ENCODE measurements around the gene DVL1.

The DVL1 gene

DNA sequence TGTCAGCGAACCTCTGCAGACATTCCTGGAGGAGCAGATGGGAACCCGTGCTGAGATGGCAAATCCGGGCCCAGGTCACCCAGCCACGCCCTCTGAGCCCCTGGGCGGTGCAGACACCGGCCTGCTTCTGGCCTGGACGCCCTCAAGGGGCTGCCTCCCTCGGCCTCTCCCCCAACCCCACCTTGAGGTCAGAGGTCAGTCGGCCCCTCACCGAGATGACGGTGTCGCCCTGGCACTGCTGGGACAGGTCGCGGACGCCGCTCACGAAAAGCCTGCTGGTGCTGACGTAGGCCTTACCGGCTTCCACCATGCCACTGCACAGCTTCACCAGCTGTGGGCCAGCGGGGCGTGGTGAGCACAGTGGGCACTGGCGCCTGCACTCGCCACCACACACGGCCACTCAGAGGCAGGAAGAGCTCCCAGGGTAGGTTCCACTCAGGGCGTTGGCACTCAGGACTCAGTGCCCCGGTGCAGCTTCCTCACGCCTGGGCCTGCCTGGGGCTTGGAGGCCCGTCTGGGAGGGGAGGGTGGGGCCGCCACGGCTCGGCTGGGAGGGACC lies 46.2 kb downstream of the DVL1 start:
- DNase-seq (ENCODE audit: extremely low read depth, low read depth) = no peak
- TF ChIP-seq, protein P1, sequence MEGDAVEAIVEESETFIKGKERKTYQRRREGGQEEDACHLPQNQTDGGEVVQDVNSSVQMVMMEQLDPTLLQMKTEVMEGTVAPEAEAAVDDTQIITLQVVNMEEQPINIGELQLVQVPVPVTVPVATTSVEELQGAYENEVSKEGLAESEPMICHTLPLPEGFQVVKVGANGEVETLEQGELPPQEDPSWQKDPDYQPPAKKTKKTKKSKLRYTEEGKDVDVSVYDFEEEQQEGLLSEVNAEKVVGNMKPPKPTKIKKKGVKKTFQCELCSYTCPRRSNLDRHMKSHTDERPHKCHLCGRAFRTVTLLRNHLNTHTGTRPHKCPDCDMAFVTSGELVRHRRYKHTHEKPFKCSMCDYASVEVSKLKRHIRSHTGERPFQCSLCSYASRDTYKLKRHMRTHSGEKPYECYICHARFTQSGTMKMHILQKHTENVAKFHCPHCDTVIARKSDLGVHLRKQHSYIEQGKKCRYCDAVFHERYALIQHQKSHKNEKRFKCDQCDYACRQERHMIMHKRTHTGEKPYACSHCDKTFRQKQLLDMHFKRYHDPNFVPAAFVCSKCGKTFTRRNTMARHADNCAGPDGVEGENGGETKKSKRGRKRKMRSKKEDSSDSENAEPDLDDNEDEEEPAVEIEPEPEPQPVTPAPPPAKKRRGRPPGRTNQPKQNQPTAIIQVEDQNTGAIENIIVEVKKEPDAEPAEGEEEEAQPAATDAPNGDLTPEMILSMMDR (IDR thresholded peaks at IDR 0.05; ENCODE audit: low read depth, low read length, missing control alignments) = no peak
- no peak overlapping the region for H3K4me3 ChIP-seq (replicated peaks; ENCODE audit: low read depth, low read length)

DNA sequence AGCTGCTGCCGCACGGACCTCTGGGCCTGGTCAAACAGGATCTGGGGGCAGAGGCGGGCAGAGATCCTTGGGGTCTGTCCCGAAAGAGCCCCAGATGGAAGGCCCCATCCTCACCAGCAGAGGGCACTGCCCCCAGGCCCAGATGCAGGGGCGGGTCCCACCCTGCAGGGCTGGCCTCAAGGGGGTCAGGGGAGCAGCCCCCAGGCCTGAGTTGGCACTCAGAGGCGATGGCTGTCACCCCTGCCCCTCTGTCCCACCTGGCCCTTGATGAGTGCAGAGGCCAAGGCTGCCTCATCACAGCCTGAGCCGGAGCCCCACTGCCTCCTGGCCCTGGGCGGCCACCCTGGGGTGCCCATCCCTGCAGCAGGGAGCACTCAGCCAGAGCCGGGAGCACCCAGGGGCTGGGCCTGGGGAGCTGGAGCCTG lies 47.2 kb downstream of the DVL1 start:
- no peak for DNase-seq (ENCODE audit: extremely low read depth, low read depth)
- TF ChIP-seq, protein P1 (IDR thresholded peaks at IDR 0.05; ENCODE audit: low read depth, low read length, missing control alignments) = peak; percentile 57
- no peak overlapping the region for H3K4me3 ChIP-seq (replicated peaks; ENCODE audit: low read depth, low read length)

DNA sequence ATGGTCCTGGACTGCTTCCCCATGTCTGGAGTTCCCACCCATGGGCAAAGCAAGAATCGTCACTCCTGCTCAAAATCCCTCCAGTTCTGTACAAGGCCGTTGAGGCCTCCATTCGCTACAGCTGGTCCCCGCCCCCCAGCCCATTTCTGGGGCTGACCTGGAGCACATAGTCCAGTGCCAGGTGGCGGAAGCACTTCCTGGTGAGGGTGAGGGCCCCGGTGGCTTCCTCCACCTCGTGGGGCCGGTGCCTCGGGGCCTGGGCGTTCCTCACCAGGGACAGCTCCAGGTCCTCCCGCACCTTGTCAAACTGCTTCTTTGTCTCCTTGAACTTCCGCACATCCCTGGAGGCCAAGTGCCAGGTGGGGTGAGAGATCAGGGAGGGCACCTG lies 48.9 kb downstream of the DVL1 start:
- no peak overlapping the region for H3K4me3 ChIP-seq (replicated peaks; ENCODE audit: low read depth, low read length)
- DNase-seq (ENCODE audit: extremely low read depth, low read depth) = no peak
- TF ChIP-seq, protein P1 (IDR thresholded peaks at IDR 0.05; ENCODE audit: low read depth, low read length, missing control alignments) = no peak

DNA sequence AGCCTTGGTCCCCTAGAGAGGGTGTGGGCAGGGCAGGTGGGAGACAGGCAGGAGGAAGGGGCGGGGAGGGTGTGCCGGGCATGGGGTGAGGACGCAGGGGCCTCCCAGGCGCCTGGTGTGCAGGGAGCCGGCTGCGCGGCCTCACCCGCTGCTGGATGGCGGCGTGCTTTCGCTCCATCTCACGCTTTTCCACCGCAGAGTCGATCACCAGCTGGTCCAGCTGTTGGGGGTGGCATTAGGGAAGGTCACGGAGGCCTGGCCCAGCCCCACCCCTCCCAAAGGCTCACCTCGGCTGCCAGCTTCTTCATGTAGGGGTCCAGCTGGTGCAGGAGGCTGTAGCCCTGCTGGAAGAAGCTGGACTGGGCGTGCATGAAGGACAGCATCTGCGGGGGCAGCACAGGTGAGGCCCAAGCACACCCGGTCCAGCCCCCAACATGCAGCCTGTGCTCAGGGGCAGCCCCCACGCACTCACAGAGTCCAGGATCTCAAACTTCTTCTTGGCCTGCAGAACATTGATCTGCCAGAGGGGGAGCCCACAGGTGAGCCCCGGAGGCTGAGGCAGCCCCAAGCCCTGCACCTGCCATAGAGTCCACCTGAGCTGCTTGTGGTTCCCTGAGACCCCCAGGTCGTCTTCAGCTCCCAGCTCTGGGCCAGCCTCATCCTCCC lies 49.4 kb downstream of the DVL1 start:
- H3K4me3 ChIP-seq (replicated peaks; ENCODE audit: low read depth, low read length) = no peak overlapping the region
- TF ChIP-seq, protein P1 (IDR thresholded peaks at IDR 0.05; ENCODE audit: low read depth, low read length, missing control alignments) = peak; percentile 32
- DNase-seq (ENCODE audit: extremely low read depth, low read depth) = no peak

DNA sequence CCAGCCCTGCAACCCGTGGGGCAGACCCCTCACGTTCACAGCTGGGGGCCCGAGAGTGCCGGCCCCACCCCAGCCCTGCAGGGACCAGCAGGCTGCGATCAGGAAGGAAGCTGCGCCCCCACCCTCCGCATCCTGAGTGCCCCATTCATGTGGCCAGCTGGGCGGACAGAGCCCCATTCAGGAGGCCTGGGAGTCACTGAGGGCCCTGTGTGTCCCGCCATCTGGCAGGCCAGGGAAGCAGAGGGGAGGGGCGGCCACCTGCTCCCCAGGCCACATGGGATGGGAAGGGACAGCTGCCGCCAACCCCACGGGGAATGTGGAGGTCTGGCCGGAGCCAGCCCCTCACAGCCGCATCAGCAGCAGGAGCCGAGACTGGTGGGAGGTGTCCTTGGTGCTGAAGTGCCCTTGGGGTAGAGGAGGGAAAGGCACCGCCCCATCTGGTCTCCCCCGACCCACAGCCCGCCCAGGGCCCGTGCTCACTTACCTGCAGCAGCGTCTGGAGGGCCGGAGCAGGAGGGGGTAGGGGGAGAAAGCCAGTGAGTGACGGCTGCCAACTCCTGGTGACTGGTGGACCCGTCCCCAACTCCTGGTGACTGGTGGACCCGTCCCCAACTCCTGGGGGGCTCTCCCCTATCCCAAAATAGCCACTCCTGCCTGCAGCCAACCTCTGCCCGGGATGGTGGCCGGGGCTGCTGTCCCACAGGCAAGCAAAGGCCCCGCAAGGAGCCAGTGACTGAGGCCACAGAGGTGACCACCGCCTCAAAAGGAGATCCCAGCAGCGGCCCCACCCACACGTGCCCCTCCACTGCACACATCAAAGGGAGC lies 50.1 kb downstream of the DVL1 start:
- no peak for DNase-seq (ENCODE audit: extremely low read depth, low read depth)
- TF ChIP-seq, protein P1 (IDR thresholded peaks at IDR 0.05; ENCODE audit: low read depth, low read length, missing control alignments) = no peak
- no peak overlapping the region for H3K4me3 ChIP-seq (replicated peaks; ENCODE audit: low read depth, low read length)

DNA sequence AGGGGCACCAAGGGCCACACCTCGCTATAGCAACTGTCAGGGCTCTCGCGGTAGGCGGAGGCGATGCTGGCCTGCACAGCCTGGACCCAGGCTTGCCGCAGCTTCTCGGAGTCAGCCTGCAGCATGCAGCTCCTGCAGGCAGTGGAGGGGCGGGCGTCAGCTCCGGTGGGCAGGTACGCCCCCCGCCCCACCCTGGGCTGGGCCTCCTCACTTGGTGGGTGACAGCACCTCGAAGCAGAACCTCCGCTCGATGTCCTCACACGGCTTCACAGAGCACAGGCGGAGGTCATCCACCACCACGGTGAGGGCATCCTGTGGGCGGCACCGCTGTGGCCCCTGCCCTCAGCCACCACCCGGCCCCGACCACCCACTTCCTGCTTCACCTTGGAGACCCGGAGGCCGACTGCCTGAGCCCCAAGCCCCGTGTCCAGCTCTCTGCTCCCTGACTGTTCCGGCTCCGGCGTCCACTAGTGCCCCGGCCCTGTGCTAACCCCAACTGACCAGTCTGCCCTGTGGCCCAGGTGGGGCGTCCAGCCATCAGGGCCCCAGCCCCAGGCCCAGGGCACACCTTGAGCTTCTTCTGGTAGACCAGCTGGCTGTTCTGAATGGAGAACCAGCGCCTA lies 51.3 kb downstream of the DVL1 start:
- no peak overlapping the region for H3K4me3 ChIP-seq (replicated peaks; ENCODE audit: low read depth, low read length)
- DNase-seq (ENCODE audit: extremely low read depth, low read depth) = no peak
- TF ChIP-seq, protein P1 (IDR thresholded peaks at IDR 0.05; ENCODE audit: low read depth, low read length, missing control alignments) = no peak

Data from HFF-Myc (cell line).